GM12878 (cell line): ENCODE measurements around the gene LYPD5. TPM values are rescaled to one million over a fixed set of nuclear protein-coding genes. Genes with fewer than 3 reads are reported as not detected.

Experiments used
- ATAC-seq: fragments of 200-7000 bp; cut with Tn5 transposase; 3 replicates; pipeline ENCODE4 v1.9.1; 2020; ENCODE audit warnings: mild to moderate bottlenecking, moderate library complexity
- BruUV-seq: library from RNA; stranded (reverse); fragments of 400-500 nt; replicated peaks from 2 replicates; lab custom pipeline; 2021; lab: Mats Ljungman, UMichigan
- CTCF ChIA-PET: fragments of 300-600 bp; sonication (Branson Sonifier 250); formaldehyde crosslinking; extraction: SDS; loops from one replicate; lab custom pipeline; 2021; ENCODE audit warnings: inconsistent platforms; lab: Yijun Ruan, JAX
- POLR2A ChIA-PET: fragments of 350-600 bp; formaldehyde crosslinking; extraction: SDS; loops from one replicate; lab custom pipeline; 2021; ENCODE audit warnings: inconsistent platforms; lab: Charles Lee
- RAD21 ChIA-PET: fragments of 300-600 bp; sonication (Branson Sonifier 250); formaldehyde crosslinking; loops from one replicate; lab custom pipeline; 2023; ENCODE audit warnings: antibody characterized with exemption; ENCODE audit not compliant: unreplicated experiment; lab: Charles Lee
- SMC1A ChIA-PET: fragments of 300-600 bp; sonication (Branson Sonifier 250); formaldehyde crosslinking; loops from one replicate; lab custom pipeline; 2023; ENCODE audit not compliant: unreplicated experiment, uncharacterized antibody; lab: Charles Lee
- DNase-seq: peaks from one replicate; pipeline ENCODE4 v3.0.0-alpha.2; 2011; ENCODE audit warnings: low read depth, low spot score
- FAIRE-seq: peaks from 3 replicates; lab custom pipeline; 2011; peaks lifted over from hg19 to GRCh38; lab: Jason Lieb, UNC
- H2AFZ ChIP-seq: 2 replicates; pipeline ENCODE4 v1.6.0; 2011; ENCODE audit warnings: low read depth, low read length, control low read depth; ENCODE audit not compliant: control insufficient read depth
- H3K27ac ChIP-seq: 2 replicates; pipeline ENCODE4 v1.5.1; 2011; ENCODE audit warnings: control low read depth; ENCODE audit not compliant: control insufficient read depth, insufficient read depth
- H3K27me3 ChIP-seq, 2 experiments: replicated peaks in 1 of 2; 2 replicates each; pipeline versions ENCODE4 v1.6.0 to v1.6.1; 2011; ENCODE audit warnings: low read length in 1 of 2; ENCODE audit not compliant: control insufficient read depth in 2 of 2, insufficient read depth in 2 of 2
- H3K36me3 ChIP-seq, 2 experiments: 2 replicates each; pipeline ENCODE4 v1.5.1; 2011; ENCODE audit warnings: low read length in 1 of 2; ENCODE audit not compliant: control insufficient read depth in 2 of 2, insufficient read depth in 2 of 2
- H3K4me1 ChIP-seq: 2 replicates; pipeline ENCODE4 v1.6.1; 2011; ENCODE audit warnings: mild to moderate bottlenecking, low read length, moderate library complexity, mixed read lengths; ENCODE audit not compliant: control insufficient read depth, insufficient read depth
- H3K4me2 ChIP-seq: 2 replicates; pipeline ENCODE4 v1.6.0; 2011; ENCODE audit warnings: control low read depth; ENCODE audit not compliant: control insufficient read depth, insufficient read depth
- H3K4me3 ChIP-seq: fragments of 200-600 bp; sonication (generic); 2 replicates; pipeline ENCODE4 v1.5.1; 2016
- H3K79me2 ChIP-seq: 2 replicates; pipeline ENCODE4 v1.6.0; 2011; ENCODE audit warnings: low read length; ENCODE audit not compliant: control insufficient read depth, insufficient read depth
- H3K9ac ChIP-seq: 2 replicates; pipeline ENCODE4 v1.8.0; 2011; ENCODE audit warnings: low read length, control low read depth, mixed read lengths; ENCODE audit not compliant: control insufficient read depth, insufficient read depth
- H3K9me3 ChIP-seq: replicated peaks from 3 replicates; pipeline ENCODE4 v1.5.1; 2011; ENCODE audit warnings: mild to moderate bottlenecking, low read length; ENCODE audit not compliant: control insufficient read depth, insufficient read depth
- H4K20me1 ChIP-seq: 2 replicates; pipeline ENCODE4 v1.6.0; 2011; ENCODE audit not compliant: control insufficient read depth, insufficient read depth
- KDM1A ChIP-seq: fragments of 200-600 bp; sonication (generic); IDR thresholded peaks from 2 replicates; pipeline ENCODE4 v1.6.1; 2016; ENCODE audit warnings: borderline replicate concordance
- KLF5 ChIP-seq: fragments of 450-650 bp; IDR thresholded peaks from 2 replicates; pipeline ENCODE4 v1.6.1; 2014; ENCODE audit warnings: mild to moderate bottlenecking; ENCODE audit not compliant: partially characterized antibody
- MEF2A ChIP-seq: IDR thresholded peaks from 2 replicates; pipeline ENCODE4 v1.6.1; 2011; ENCODE audit warnings: low read depth, mild to moderate bottlenecking, low read length, moderate library complexity; ENCODE audit not compliant: insufficient read depth
- MEF2B ChIP-seq: fragments of 450-650 bp; IDR thresholded peaks from 2 replicates; pipeline ENCODE4 v1.6.1; 2018; ENCODE audit warnings: mild to moderate bottlenecking, moderate library complexity; ENCODE audit not compliant: partially characterized antibody, poor library complexity, severe bottlenecking
- NR2C2 ChIP-seq: IDR thresholded peaks from 2 replicates; pipeline ENCODE4 v1.6.1; 2011; ENCODE audit warnings: borderline replicate concordance, low read depth; ENCODE audit not compliant: control insufficient read depth, insufficient read length
- RFX5 ChIP-seq: IDR thresholded peaks from 2 replicates; pipeline ENCODE4 v1.6.1; 2011; ENCODE audit warnings: low read depth, low read length, improper control_type of control experiment
- RUNX3 ChIP-seq: IDR thresholded peaks from 2 replicates; pipeline ENCODE4 v1.6.1; 2012; ENCODE audit warnings: low read length, inconsistent platforms
- SIX5 ChIP-seq: IDR thresholded peaks from 2 replicates; pipeline ENCODE4 v1.6.1; 2011; ENCODE audit warnings: mild to moderate bottlenecking, low read depth, low read length, moderate library complexity; ENCODE audit not compliant: severe bottlenecking
- TCF7 ChIP-seq: IDR thresholded peaks from 2 replicates; pipeline ENCODE4 v1.6.1; 2014; ENCODE audit warnings: antibody characterized with exemption, borderline replicate concordance
- ZZZ3 ChIP-seq: IDR thresholded peaks from 2 replicates; pipeline ENCODE4 v1.6.1; 2011; ENCODE audit warnings: low read depth; ENCODE audit not compliant: control insufficient read depth, insufficient read length
- WGBS: methylation state at CpG from one replicate; pipeline ENCODE4 v1.1.6; 2016; ENCODE audit warnings: low lambda C conversion rate; ENCODE audit not compliant: insufficient replicate concordance, insufficient coverage; ENCODE audit errors: missing lambda C conversion rate; 5-methylcytosine and 5-hydroxymethylcytosine counted together
- in situ Hi-C: fragments of 300-500 bp; cut with MboI; formaldehyde crosslinking; loops from 9 replicates; pipeline ENCODE4 v1.14.3; 2018; ENCODE audit warnings: mixed read lengths
- intact Hi-C: fragments of 100-400 bp; cut with micrococcal nuclease; formaldehyde crosslinking; loops from one replicate; pipeline ENCODE4 v1.14.2; 2022; ENCODE audit not compliant: unreplicated experiment
- polyA plus RNA-seq, 11 experiments: library from polyadenylated mRNA; depleted of rRNA in 4 of 11; unstranded in 6 of 11; stranded (reverse) in 5 of 11; fragments of >200 nt; fragmentation: Nextera tagmentation in 4 of 11; fragmentation: Illumina TruSeq in 1 of 11; extraction: Ambion mirVana in 4 of 11; extraction: Trizol in 1 of 11; gene quantifications; 1 replicate in 1 of 11; 2 replicates in 10 of 11; pipeline versions ENCODE4 v1.2.1 to v1.2.3, GENCODE V29; 2011 to 2016; ENCODE audit warnings: inconsistent platforms in 2 of 11, missing spikeins in 2 of 11, low read depth in 1 of 11
- total RNA-seq, 4 experiments: library from RNA; depleted of rRNA in 3 of 4; stranded (reverse); fragments of >200 nt in 3 of 4; fragmentation: Illumina TruSeq in 1 of 4; extraction: Trizol in 1 of 4; gene quantifications; 2 replicates each; pipeline versions ENCODE4 v1.2.1 to v1.2.3, GENCODE V29; 2013 to 2021
- TF ChIP-seq, protein P1 (sequence below): fragments of 450-650 bp; IDR thresholded peaks from 2 replicates; pipeline ENCODE4 v1.6.1; 2016; ENCODE audit warnings: mild to moderate bottlenecking
- TF ChIP-seq, protein P2 (sequence below): fragments of 450-650 bp; IDR thresholded peaks from 2 replicates; pipeline ENCODE4 v1.6.1; 2017; ENCODE audit warnings: mild to moderate bottlenecking, moderate library complexity

Gene LYPD5
- total and polyA plus RNA-seq, 10 of the 15 experiments (the other 5 are each of a cell fraction or from before 2014, with no cell fraction given), result 0.04 to 2.2 (median 0.69) TPM; not detected in 1

DNA sequence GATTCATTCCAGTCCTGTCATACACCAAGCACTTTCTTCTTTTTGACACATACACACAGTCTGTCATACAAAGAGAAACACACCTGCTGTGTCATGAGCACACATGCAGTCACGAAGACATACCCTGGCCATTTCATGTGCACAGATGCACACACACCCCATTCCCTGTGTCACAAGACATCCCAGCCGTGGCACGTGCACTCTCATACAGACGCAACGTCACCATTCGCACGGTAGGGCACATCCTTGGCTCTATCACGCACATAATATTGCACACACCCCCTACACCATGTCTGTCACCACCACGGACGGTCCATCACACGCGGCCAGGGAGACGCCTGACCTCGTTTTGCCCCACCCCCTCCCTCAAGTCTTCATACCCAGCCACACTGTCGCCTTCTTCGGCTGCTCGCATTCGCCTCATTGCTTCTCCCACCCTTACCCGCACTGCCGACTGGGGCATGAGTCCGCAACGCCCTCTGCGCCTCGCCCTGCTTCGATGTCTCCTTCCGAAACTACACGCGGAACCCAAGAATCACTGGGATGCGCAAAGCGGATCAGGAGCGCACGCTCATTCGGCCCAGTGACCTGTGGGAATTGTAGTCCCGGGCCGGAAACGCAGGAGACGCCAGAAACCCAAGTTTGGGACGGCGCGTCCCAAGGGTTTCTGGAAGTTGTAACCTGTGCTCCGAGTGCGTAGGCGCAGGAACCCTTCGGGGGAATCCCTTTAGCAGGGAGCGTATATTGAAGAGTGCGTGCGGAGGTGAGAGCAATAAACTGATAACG is 18.0 kb upstream of the LYPD5 start:
- H4K20me1 ChIP-seq, result no peaks in the 10 kb centered on the region
- intact Hi-C loops (no loop called here), in situ Hi-C loops (no loop called here)
- H3K4me3 ChIP-seq, result no peak overlapping the region
- POLR2A ChIA-PET, result no interaction called here
- ATAC-seq (no peak), DNase-seq (no peak), FAIRE-seq (no peak)
- no peaks in the 10 kb centered on the region for H3K36me3 ChIP-seq
- no peak overlapping the region for H3K9ac ChIP-seq
- BruUV-seq, result no TSS peak
- SMC1A ChIA-PET, result interaction anchor here (1.0 to 1.3 kb wide), 3 partner anchors 11 to 152 kb away, joined by 3 to 4 read pairs (median 3); no protein-coding TSS in a partner anchor
- H3K27me3 ChIP-seq, result no peaks in the 10 kb centered on the region; a peak in 1 of 4 replicates
- no peak for TF ChIP-seq MEF2B
- no peak for TF ChIP-seq RUNX3
- no peak for TF ChIP-seq KDM1A
- TF ChIP-seq MEF2A, result no peak
- TF ChIP-seq, protein P1, sequence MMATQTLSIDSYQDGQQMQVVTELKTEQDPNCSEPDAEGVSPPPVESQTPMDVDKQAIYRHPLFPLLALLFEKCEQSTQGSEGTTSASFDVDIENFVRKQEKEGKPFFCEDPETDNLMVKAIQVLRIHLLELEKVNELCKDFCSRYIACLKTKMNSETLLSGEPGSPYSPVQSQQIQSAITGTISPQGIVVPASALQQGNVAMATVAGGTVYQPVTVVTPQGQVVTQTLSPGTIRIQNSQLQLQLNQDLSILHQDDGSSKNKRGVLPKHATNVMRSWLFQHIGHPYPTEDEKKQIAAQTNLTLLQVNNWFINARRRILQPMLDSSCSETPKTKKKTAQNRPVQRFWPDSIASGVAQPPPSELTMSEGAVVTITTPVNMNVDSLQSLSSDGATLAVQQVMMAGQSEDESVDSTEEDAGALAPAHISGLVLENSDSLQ, result no peak
- TF ChIP-seq SIX5, result no peak
- TF ChIP-seq NR2C2, result no peak
- TF ChIP-seq, protein P2, sequence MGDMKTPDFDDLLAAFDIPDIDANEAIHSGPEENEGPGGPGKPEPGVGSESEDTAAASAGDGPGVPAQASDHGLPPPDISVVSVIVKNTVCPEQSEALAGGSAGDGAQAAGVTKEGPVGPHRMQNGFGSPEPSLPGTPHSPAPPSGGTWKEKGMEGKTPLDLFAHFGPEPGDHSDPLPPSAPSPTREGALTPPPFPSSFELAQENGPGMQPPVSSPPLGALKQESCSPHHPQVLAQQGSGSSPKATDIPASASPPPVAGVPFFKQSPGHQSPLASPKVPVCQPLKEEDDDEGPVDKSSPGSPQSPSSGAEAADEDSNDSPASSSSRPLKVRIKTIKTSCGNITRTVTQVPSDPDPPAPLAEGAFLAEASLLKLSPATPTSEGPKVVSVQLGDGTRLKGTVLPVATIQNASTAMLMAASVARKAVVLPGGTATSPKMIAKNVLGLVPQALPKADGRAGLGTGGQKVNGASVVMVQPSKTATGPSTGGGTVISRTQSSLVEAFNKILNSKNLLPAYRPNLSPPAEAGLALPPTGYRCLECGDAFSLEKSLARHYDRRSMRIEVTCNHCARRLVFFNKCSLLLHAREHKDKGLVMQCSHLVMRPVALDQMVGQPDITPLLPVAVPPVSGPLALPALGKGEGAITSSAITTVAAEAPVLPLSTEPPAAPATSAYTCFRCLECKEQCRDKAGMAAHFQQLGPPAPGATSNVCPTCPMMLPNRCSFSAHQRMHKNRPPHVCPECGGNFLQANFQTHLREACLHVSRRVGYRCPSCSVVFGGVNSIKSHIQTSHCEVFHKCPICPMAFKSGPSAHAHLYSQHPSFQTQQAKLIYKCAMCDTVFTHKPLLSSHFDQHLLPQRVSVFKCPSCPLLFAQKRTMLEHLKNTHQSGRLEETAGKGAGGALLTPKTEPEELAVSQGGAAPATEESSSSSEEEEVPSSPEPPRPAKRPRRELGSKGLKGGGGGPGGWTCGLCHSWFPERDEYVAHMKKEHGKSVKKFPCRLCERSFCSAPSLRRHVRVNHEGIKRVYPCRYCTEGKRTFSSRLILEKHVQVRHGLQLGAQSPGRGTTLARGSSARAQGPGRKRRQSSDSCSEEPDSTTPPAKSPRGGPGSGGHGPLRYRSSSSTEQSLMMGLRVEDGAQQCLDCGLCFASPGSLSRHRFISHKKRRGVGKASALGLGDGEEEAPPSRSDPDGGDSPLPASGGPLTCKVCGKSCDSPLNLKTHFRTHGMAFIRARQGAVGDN, result no peak
- no peak for TF ChIP-seq ZZZ3
- no peak for TF ChIP-seq KLF5
- TF ChIP-seq RFX5, result no peak
- TF ChIP-seq TCF7, result no peak
- no peaks in the 10 kb centered on the region for H3K79me2 ChIP-seq
- RAD21 ChIA-PET, result no interaction called here
- no peak overlapping the region for H3K27ac ChIP-seq
- WGBS, result 63% methylated on average over 48 of the region's 48 CpGs
- no peak overlapping the region for H2AFZ ChIP-seq
- CTCF ChIA-PET, result interaction anchor here (1.0 to 2.1 kb wide), 2 partner anchors 10 to 11 kb away, joined by 4 to 6 read pairs; no protein-coding TSS in a partner anchor
- H3K9me3 ChIP-seq, result peaks cover 3% of the 10 kb centered on the region; the same call in 2 of the 3 replicates
- no peak overlapping the region; the same call in 1 of the 2 replicates for H3K4me2 ChIP-seq
- no peaks in the 10 kb centered on the region for H3K4me1 ChIP-seq
